Liver (tissue), 3 donors: ENCODE results near the gene ARHGEF26.

Experiments
- CTCF ChIP-seq: fragments of 150-350 bp; IDR thresholded peaks from 2 replicates; pipeline ENCODE4 v1.5.1; 2017; ENCODE audit warnings: improper control_type of control experiment, low read depth, low read length; ENCODE audit not compliant: missing input control
- EGR1 ChIP-seq, 2 donors: IDR thresholded peaks; 2 replicates each; pipeline ENCODE4 v1.6.1; 2016 to 2018; ENCODE audit warnings: antibody characterized with exemption in 2 of 2, low read depth in 2 of 2
- FOXA1 ChIP-seq: IDR thresholded peaks from 2 replicates; pipeline ENCODE4 v1.6.1; 2016; ENCODE audit warnings: antibody characterized with exemption
- HNF4A ChIP-seq, 2 donors: conservative IDR thresholded peaks; 2 replicates each; pipeline ENCODE4 v1.6.1; 2016; ENCODE audit warnings: antibody characterized with exemption in 2 of 2, mild to moderate bottlenecking in 2 of 2
- RAD21 ChIP-seq, 2 donors: IDR thresholded peaks; 2 replicates each; pipeline ENCODE4 v1.6.1; 2016; ENCODE audit warnings: antibody characterized with exemption in 2 of 2, mild to moderate bottlenecking in 2 of 2
- REST ChIP-seq: IDR thresholded peaks from 2 replicates; pipeline ENCODE4 v1.6.1; 2016; ENCODE audit warnings: antibody characterized with exemption, mild to moderate bottlenecking
- SP1 ChIP-seq: IDR thresholded peaks from 2 replicates; pipeline ENCODE4 v1.6.1; 2018; ENCODE audit warnings: antibody characterized with exemption, mild to moderate bottlenecking
- TAF1 ChIP-seq: conservative IDR thresholded peaks from 2 replicates; pipeline ENCODE4 v1.6.1; 2016; ENCODE audit warnings: antibody characterized with exemption, mild to moderate bottlenecking
- TF ChIP-seq, protein P1 (sequence below): IDR thresholded peaks from 2 replicates; pipeline ENCODE4 v1.6.1; 2016; ENCODE audit warnings: antibody characterized with exemption
- TF ChIP-seq, protein P2 (sequence below): IDR thresholded peaks from 2 replicates; pipeline ENCODE4 v1.6.1; 2016; ENCODE audit warnings: antibody characterized with exemption
- TF ChIP-seq, protein P3 (sequence below): IDR thresholded peaks from 2 replicates; pipeline ENCODE4 v1.6.1; 2016; ENCODE audit warnings: antibody characterized with exemption
- donor health status: healthy.
- donor health status: healthy.

DNA sequence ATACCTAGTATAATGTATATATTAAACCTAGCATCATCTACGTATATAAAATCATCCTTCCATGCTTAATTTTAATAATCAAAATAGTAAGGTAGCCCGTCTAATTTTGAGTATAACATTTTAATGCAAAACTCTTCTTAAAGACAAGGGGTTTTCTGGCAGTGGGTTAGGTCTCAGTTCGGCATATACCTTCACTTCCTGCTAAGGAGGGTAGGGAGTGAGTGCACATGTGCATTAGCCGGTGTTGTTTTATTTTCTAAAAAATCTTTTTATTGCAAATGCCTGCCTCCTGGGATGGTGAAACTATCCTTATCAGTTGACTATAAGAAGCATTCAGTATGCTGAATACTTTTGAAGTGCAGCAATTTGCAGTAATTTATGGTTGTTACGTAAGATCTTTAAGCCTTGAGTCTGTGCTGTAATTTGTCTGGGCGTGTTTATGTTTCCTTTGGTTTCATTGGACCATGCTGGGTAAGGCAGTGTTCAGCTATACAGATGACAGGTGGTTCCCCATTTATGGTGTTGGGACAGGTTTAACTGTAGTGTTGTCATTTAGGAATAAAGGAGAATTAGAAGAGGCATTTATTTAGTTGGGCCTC lies 11.7 kb downstream of the ARHGEF26 start:
- no peak for TF ChIP-seq CTCF
- TF ChIP-seq, protein P1, sequence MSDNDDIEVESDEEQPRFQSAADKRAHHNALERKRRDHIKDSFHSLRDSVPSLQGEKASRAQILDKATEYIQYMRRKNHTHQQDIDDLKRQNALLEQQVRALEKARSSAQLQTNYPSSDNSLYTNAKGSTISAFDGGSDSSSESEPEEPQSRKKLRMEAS, result no peak
- TF ChIP-seq, protein P2, sequence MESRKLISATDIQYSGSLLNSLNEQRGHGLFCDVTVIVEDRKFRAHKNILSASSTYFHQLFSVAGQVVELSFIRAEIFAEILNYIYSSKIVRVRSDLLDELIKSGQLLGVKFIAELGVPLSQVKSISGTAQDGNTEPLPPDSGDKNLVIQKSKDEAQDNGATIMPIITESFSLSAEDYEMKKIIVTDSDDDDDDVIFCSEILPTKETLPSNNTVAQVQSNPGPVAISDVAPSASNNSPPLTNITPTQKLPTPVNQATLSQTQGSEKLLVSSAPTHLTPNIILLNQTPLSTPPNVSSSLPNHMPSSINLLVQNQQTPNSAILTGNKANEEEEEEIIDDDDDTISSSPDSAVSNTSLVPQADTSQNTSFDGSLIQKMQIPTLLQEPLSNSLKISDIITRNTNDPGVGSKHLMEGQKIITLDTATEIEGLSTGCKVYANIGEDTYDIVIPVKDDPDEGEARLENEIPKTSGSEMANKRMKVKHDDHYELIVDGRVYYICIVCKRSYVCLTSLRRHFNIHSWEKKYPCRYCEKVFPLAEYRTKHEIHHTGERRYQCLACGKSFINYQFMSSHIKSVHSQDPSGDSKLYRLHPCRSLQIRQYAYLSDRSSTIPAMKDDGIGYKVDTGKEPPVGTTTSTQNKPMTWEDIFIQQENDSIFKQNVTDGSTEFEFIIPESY, result no peak
- no peak for TF ChIP-seq SP1
- TF ChIP-seq HNF4A (conservative IDR thresholded peaks at IDR 0.05), result no peak
- no peak for TF ChIP-seq REST
- TF ChIP-seq EGR1 (IDR thresholded peaks at IDR 0.05; ENCODE audit: low read depth in 2 of 2), result no peak
- no peak for TF ChIP-seq TAF1
- TF ChIP-seq, protein P3, sequence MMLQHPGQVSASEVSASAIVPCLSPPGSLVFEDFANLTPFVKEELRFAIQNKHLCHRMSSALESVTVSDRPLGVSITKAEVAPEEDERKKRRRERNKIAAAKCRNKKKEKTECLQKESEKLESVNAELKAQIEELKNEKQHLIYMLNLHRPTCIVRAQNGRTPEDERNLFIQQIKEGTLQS, result no peak
- TF ChIP-seq FOXA1, result no peak
- TF ChIP-seq RAD21 (IDR thresholded peaks at IDR 0.05), result no peak
